Lower lobe of right lung (tissue), 2 donors: ENCODE data around the gene H6PD. TPM values are rescaled to one million over a fixed set of nuclear protein-coding genes. Genes with fewer than 3 reads are reported as not detected.

ENCODE experiments used
- ATAC-seq, 2 donors: fragments of 200-7000 bp; cut with Tn5 transposase; one replicate each; pipeline ENCODE4 v1.9.1; 2020 to 2022; ENCODE audit warnings: mild to moderate bottlenecking in 2 of 2, moderate library complexity in 2 of 2
- DNase-seq: peaks from one replicate; pipeline ENCODE4 v3.0.0-alpha.2; 2020
- H3K27ac ChIP-seq: fragments of 200-600 bp; one replicate; pipeline ENCODE4 v1.8.0; 2022
- H3K27me3 ChIP-seq: fragments of 200-600 bp; one replicate; pipeline ENCODE4 v1.8.0; 2022; ENCODE audit warnings: low read depth
- H3K36me3 ChIP-seq: fragments of 200-600 bp; one replicate; pipeline ENCODE4 v1.8.0; 2022; ENCODE audit warnings: mild to moderate bottlenecking
- H3K4me1 ChIP-seq: fragments of 200-600 bp; one replicate; pipeline ENCODE4 v1.8.0; 2022
- H3K4me3 ChIP-seq: fragments of 200-600 bp; one replicate; pipeline ENCODE4 v1.8.0; 2022; ENCODE audit warnings: mild to moderate bottlenecking
- H3K9me3 ChIP-seq: fragments of 200-600 bp; one replicate; pipeline ENCODE4 v1.8.0; 2022
- CTCF ChIP-seq: fragments of 200-600 bp; IDR thresholded peaks from one replicate; pipeline ENCODE4 v1.8.0; 2022; ENCODE audit warnings: antibody characterized with exemption, mild to moderate bottlenecking
- intact Hi-C: fragments of 100-400 bp; cut with DNase I; formaldehyde crosslinking; loops from one replicate; pipeline ENCODE4 v1.11.0; 2022
- total RNA-seq: library from RNA; stranded (reverse); fragmentation: NEBNext Ultra II Directional; extraction: Animal tissue kit (Norgen Biotek cat#: 25700); gene quantifications from one replicate; pipeline ENCODE4 v1.2.1, GENCODE V29; 2021
- donor health status: DM: no; HTN: yes; CAD: no; lungs with severe emphysema.

Gene H6PD
- total RNA-seq, 1 donor from 2014 or later = 40.7 TPM

- DNase-seq (no peak), ATAC-seq (no peak)
- TF ChIP-seq CTCF = no peak
- peaks cover 4% of the 10 kb centered on the region for H3K36me3 ChIP-seq
- H3K27me3 ChIP-seq = peaks cover 5% of the 10 kb centered on the region
- H3K4me1 ChIP-seq = peaks cover 14% of the 10 kb centered on the region
- intact Hi-C loops = no loop called here
- no peak overlapping the region for H3K4me3 ChIP-seq
- no peaks in the 10 kb centered on the region for H3K9me3 ChIP-seq
- H3K27ac ChIP-seq = no peak overlapping the region
Measured at GRCh38 chr1:9278116-9278515, 43.5 kb downstream of the H6PD start.

- no peak for DNase-seq
Measured at GRCh38 chr1:9278585-9279153, 44.1 kb downstream of the H6PD start.

GRCh38 chr1:9279172-9279840, 44.7 kb downstream of the H6PD start:
- peak in 1 of 2 donors; percentile 20 for ATAC-seq
- Histone ChIP-seq H3K4me3 (no peak overlapping the region), H3K27ac (no peak overlapping the region), H3K4me1 (peaks cover 14% of the 10 kb centered on the region), H3K9me3 (no peaks in the 10 kb centered on the region), H3K27me3 (peaks cover 5% of the 10 kb centered on the region), H3K36me3 (peaks cover 4% of the 10 kb centered on the region)
- TF ChIP-seq CTCF = no peak
- DNase-seq = no peak
- intact Hi-C loops = no loop called here

More at GRCh38 chr1:9278585-9279153, 44.1 kb downstream of the H6PD start:
- TF ChIP-seq CTCF = no peak
- Histone ChIP-seq H3K27ac (no peak overlapping the region), H3K9me3 (no peaks in the 10 kb centered on the region), H3K27me3 (peaks cover 5% of the 10 kb centered on the region), H3K36me3 (peaks cover 4% of the 10 kb centered on the region), H3K4me3 (no peak overlapping the region), H3K4me1 (peaks cover 14% of the 10 kb centered on the region)
- ATAC-seq = no peak
- intact Hi-C loops = no loop called here

GRCh38 chr1:9280015-9280860, 45.7 kb downstream of the H6PD start:
- no peak for TF ChIP-seq CTCF
- DNase-seq (no peak), ATAC-seq (peak; percentile 32 to 52)
- H3K4me1 ChIP-seq = peaks cover 14% of the 10 kb centered on the region
- peaks cover 4% of the 10 kb centered on the region for H3K36me3 ChIP-seq
- H3K27ac ChIP-seq = no peak overlapping the region
- H3K4me3 ChIP-seq = no peak overlapping the region
- intact Hi-C loops = loop anchor here (10.0 kb wide), 1 partner anchor 175 kb away; no protein-coding TSS in a partner anchor
- H3K27me3 ChIP-seq = peaks cover 5% of the 10 kb centered on the region
- H3K9me3 ChIP-seq = peaks cover 3% of the 10 kb centered on the region

GRCh38 chr1:9281071-9281827, 46.7 kb downstream of the H6PD start:
- no peak for TF ChIP-seq CTCF
- peaks cover 5% of the 10 kb centered on the region for H3K27me3 ChIP-seq
- H3K4me3 ChIP-seq = no peak overlapping the region
- H3K9me3 ChIP-seq = peaks cover 3% of the 10 kb centered on the region
- peaks cover 9% of the 10 kb centered on the region for H3K4me1 ChIP-seq
- intact Hi-C loops = loop anchor here (10.0 kb wide), 1 partner anchor 174 kb away; no protein-coding TSS in a partner anchor
- ATAC-seq (no peak), DNase-seq (no peak)
- H3K36me3 ChIP-seq = no peaks in the 10 kb centered on the region
- no peak overlapping the region for H3K27ac ChIP-seq
